ENCODE measurements around the gene BNIP5.

The BNIP5 gene

DNA sequence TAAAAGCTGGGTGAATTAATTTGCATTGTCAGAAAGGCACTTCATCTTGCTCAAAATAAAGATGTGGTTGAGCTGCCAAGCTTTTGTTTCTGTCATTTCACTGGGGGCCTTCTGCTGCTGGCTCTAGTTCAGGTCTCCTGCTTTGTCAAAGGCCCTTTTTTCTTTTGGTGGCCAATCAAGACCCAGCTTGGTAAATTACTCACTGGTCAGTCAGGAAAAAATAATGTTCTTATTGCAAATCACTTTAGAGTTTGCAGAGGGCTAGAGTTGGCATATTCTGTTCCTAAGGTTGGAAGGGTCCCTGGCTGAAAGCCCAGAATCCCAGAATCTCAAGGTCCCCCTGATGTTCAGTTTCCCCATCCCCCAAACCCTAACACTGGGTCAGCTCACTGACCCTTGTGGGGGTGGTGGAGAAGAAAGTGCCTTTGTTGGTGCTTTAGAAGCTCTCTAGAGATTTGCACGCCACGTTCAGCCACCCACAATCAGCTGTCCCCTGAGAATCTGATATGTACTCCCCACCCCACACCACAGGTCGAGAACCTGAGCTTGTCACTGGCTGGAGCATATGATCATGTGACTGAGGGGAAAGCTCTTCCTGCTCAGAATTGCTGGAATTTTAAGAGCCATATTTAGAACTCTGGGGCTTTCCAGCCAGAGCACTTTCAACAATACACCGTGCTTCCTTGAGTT, 21.7 kb upstream of the BNIP5 start:
- ChIA-PET POLR2A (interaction anchor here (0.8 to 1.6 kb wide), 2 partner anchors 11 to 27 kb away, joined by 3 read pairs; no protein-coding TSS in a partner anchor), CTCF (interaction anchor here (0.5 to 11.6 kb wide), 15 partner anchors 13 to 634 kb away, joined by 3 to 234 read pairs (median 4); partner anchors contain the start of gene BNIP5)
- no peak overlapping the region for H3K27ac ChIP-seq (ENCODE audit: extremely low read depth, low read depth, low read length)
- H3K4me1 ChIP-seq (ENCODE audit: control insufficient read depth, insufficient read depth, low read length) = no peaks in the 10 kb centered on the region
- H3K9me3 ChIP-seq (ENCODE audit: control insufficient read depth, insufficient read depth, low read depth, low read length) = no peaks in the 10 kb centered on the region
- no peak overlapping the region for H3K4me3 ChIP-seq (ENCODE audit: low read depth, low read length)
- no peaks in the 10 kb centered on the region for H3K36me3 ChIP-seq (ENCODE audit: control insufficient read depth in 2 of 2, insufficient read depth in 1 of 2, low read length in 2 of 2)
- TF ChIP-seq PRDM10 (tag by site-specific recombination; IDR thresholded peaks at IDR 0.05) (peak; percentile 35; the same call in 1 of the 2 replicates), ZSCAN23 (tag by site-specific recombination; IDR thresholded peaks at IDR 0.05) (no peak), ZNF174 (tag by site-specific recombination; IDR thresholded peaks at IDR 0.05) (no peak), ZFHX2 (tag by site-specific recombination; conservative IDR thresholded peaks at IDR 0.05) (peak; percentile 44), ZNF610 (tag by site-specific recombination; IDR thresholded peaks at IDR 0.05; ENCODE audit: borderline replicate concordance) (no peak), ZFP3 (tag by site-specific recombination; IDR thresholded peaks at IDR 0.05; ENCODE audit: low read depth) (no peak), ZNF292 (tag by site-specific recombination; IDR thresholded peaks at IDR 0.05; ENCODE audit: borderline replicate concordance, low read depth) (no peak), PRDM2 (tag by site-specific recombination; IDR thresholded peaks at IDR 0.05; ENCODE audit: borderline replicate concordance) (no peak), EGR2 (tag by site-specific recombination; IDR thresholded peaks at IDR 0.05; ENCODE audit: low read depth) (0 out of 2 replicates have a peak, but pooled peaks have one; percentile 28), ZNF391 (tag by site-specific recombination; IDR thresholded peaks at IDR 0.05; ENCODE audit: borderline replicate concordance, low read depth) (no peak), ZNF394 (tag by site-specific recombination; IDR thresholded peaks at IDR 0.05; ENCODE audit: borderline replicate concordance) (no peak), ZNF513 (tag by site-specific recombination; IDR thresholded peaks at IDR 0.05) (no peak), ZIC2 (tag by site-specific recombination; IDR thresholded peaks at IDR 0.05) (no peak), ZNF433 (tag by site-specific recombination; IDR thresholded peaks at IDR 0.05; ENCODE audit: low read depth) (no peak)
- TF ChIP-seq, protein P1, sequence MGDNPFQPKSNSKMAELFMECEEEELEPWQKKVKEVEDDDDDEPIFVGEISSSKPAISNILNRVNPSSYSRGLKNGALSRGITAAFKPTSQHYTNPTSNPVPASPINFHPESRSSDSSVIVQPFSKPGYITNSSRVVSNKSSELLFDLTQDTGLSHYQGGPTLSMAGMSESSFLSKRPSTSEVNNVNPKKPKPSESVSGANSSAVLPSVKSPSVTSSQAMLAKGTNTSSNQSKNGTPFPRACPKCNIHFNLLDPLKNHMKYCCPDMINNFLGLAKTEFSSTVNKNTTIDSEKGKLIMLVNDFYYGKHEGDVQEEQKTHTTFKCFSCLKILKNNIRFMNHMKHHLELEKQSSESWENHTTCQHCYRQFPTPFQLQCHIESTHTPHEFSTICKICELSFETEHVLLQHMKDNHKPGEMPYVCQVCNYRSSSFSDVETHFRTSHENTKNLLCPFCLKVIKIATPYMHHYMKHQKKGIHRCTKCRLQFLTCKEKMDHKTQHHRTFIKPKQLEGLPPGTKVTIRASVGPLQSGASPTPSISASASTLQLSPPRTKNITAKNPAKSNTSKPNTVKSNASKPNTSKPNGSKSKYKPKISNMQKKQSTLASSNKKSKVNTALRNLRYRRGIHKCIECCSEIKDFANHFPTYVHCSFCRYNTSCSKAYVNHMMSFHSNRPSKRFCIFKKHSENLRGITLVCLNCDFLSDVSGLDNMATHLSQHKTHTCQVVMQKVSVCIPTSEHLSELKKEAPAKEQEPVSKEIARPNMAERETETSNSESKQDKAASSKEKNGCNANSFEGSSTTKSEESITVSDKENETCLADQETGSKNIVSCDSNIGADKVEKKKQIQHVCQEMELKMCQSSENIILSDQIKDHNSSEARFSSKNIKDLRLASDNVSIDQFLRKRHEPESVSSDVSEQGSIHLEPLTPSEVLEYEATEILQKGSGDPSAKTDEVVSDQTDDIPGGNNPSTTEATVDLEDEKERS (tag by site-specific recombination; IDR thresholded peaks at IDR 0.05) = no peak
